OCI-M1 (cell line): Measurements from ENCODE around the gene OPTN.
"Not testable (repeated sequence)": the region's sequence is repeated elsewhere in the genome, so short reads cannot be mapped to it uniquely, and the experiment has no call there.

ENCODE experiments used
- DNase-seq: peaks from one replicate; lab custom pipeline; 2025; lab: John Stamatoyannopoulos, UW

Gene OPTN

GRCh38 chr10:13120786-13121499 lies 21.0 kb downstream of the OPTN start:
- peak; percentile 56 for DNase-seq

GRCh38 chr10:13121500-13121854 lies 21.5 kb downstream of the OPTN start:
- no peak for DNase-seq

- no peak for DNase-seq
Measured at GRCh38 chr10:13136651-13137050, 36.7 kb downstream of the OPTN start.

- DNase-seq, result no peak
Measured at GRCh38 chr10:13139150-13139549, 39.2 kb downstream of the OPTN start.

GRCh38 chr10:13139676-13140075 lies 39.7 kb downstream of the OPTN start:
- no peak for DNase-seq

GRCh38 chr10:13140627-13141190 lies 40.7 kb downstream of the OPTN start:
- no peak for DNase-seq

- no peak for DNase-seq
Measured at GRCh38 chr10:13143766-13144165, 43.8 kb downstream of the OPTN start.

- DNase-seq, result no peak
Measured at GRCh38 chr10:13144814-13145213, 44.9 kb downstream of the OPTN start.

GRCh38 chr10:13146379-13146778 lies 46.4 kb downstream of the OPTN start:
- peak; percentile 28 for DNase-seq

GRCh38 chr10:13147161-13147560 lies 47.2 kb downstream of the OPTN start:
- DNase-seq, result no peak

GRCh38 chr10:13152296-13152695 lies 52.3 kb downstream of the OPTN start:
- no peak for DNase-seq

- DNase-seq, result not testable (repeated sequence)
Measured at GRCh38 chr10:13155860-13156259, 55.9 kb downstream of the OPTN start.

GRCh38 chr10:13158401-13158800 lies 58.4 kb downstream of the OPTN start:
- DNase-seq, result no peak

- DNase-seq, result peak; percentile 99
Measured at GRCh38 chr10:13160934-13161856, 61.2 kb downstream of the OPTN start, which contains the start of gene MCM10. Gene MCM10, plus strand, starts transcription at chr10:13161558. Its CDS starts 2,645 bp downstream, at chr10:13164203.

GRCh38 chr10:13161857-13162271 lies 61.9 kb downstream of the OPTN start:
- peak; percentile 61 for DNase-seq

- DNase-seq, result no peak
Measured at GRCh38 chr10:13163859-13164258, 63.9 kb downstream of the OPTN start.

- DNase-seq, result peak; percentile 47
Measured at GRCh38 chr10:13165177-13165576, 65.2 kb downstream of the OPTN start.

GRCh38 chr10:13167568-13167967 lies 67.6 kb downstream of the OPTN start:
- DNase-seq, result no peak

- DNase-seq, result no peak
Measured at GRCh38 chr10:13168781-13169180, 68.8 kb downstream of the OPTN start.

GRCh38 chr10:13173616-13174015 lies 73.7 kb downstream of the OPTN start:
- no peak for DNase-seq

- DNase-seq, result no peak
Measured at GRCh38 chr10:13180788-13181187, 80.8 kb downstream of the OPTN start.

GRCh38 chr10:13182424-13182823 lies 82.5 kb downstream of the OPTN start:
- DNase-seq, result no peak

GRCh38 chr10:13183625-13184024 lies 83.7 kb downstream of the OPTN start:
- DNase-seq, result no peak
